Lower lobe of right lung (tissue), 2 donors: ENCODE measurements around the gene CTXN1. TPM values are rescaled to one million over a fixed set of nuclear protein-coding genes. Genes with fewer than 3 reads are reported as not detected.

Source experiments
- ATAC-seq, 2 donors: fragments of 200-7000 bp; cut with Tn5 transposase; one replicate each; pipeline ENCODE4 v1.9.1; 2020 to 2022; ENCODE audit warnings: mild to moderate bottlenecking in 2 of 2, moderate library complexity in 2 of 2
- DNase-seq: peaks from one replicate; pipeline ENCODE4 v3.0.0-alpha.2; 2020
- H3K27ac ChIP-seq: fragments of 200-600 bp; one replicate; pipeline ENCODE4 v1.8.0; 2022
- H3K27me3 ChIP-seq: fragments of 200-600 bp; one replicate; pipeline ENCODE4 v1.8.0; 2022; ENCODE audit warnings: low read depth
- H3K36me3 ChIP-seq: fragments of 200-600 bp; one replicate; pipeline ENCODE4 v1.8.0; 2022; ENCODE audit warnings: mild to moderate bottlenecking
- H3K4me1 ChIP-seq: fragments of 200-600 bp; one replicate; pipeline ENCODE4 v1.8.0; 2022
- H3K4me3 ChIP-seq: fragments of 200-600 bp; one replicate; pipeline ENCODE4 v1.8.0; 2022; ENCODE audit warnings: mild to moderate bottlenecking
- H3K9me3 ChIP-seq: fragments of 200-600 bp; one replicate; pipeline ENCODE4 v1.8.0; 2022
- CTCF ChIP-seq: fragments of 200-600 bp; IDR thresholded peaks from one replicate; pipeline ENCODE4 v1.8.0; 2022; ENCODE audit warnings: antibody characterized with exemption, mild to moderate bottlenecking
- intact Hi-C: fragments of 100-400 bp; cut with DNase I; formaldehyde crosslinking; loops from one replicate; pipeline ENCODE4 v1.11.0; 2022
- total RNA-seq: library from RNA; stranded (reverse); fragmentation: NEBNext Ultra II Directional; extraction: Animal tissue kit (Norgen Biotek cat#: 25700); gene quantifications from one replicate; pipeline ENCODE4 v1.2.1, GENCODE V29; 2021
- donor health status: DM: no; HTN: yes; CAD: no; lungs with severe emphysema.

CTXN1 gene
- total RNA-seq, 1 donor from 2014 or later = 5.8 TPM

GRCh38 chr19:7921967-7922835 lies 3.7 kb downstream of the CTXN1 start:
- Histone ChIP-seq H3K27me3 (peaks cover 16% of the 10 kb centered on the region), H3K36me3 (peaks cover 15% of the 10 kb centered on the region), H3K4me3 (no peak overlapping the region), H3K4me1 (peaks cover 53% of the 10 kb centered on the region), H3K27ac (peak overlapping the region; percentile 83), H3K9me3 (no peaks in the 10 kb centered on the region)
- intact Hi-C loops = no loop called here
- ATAC-seq = no peak
- peak; percentile 49 for DNase-seq
- no peak for TF ChIP-seq CTCF

- intact Hi-C loops = no loop called here
Observed at GRCh38 chr19:7921302-7921966, 4.5 kb downstream of the CTXN1 start.

GRCh38 chr19:7920519-7921301 lies 5.2 kb downstream of the CTXN1 start:
- no peaks in the 10 kb centered on the region for H3K9me3 ChIP-seq
- H3K4me1 ChIP-seq = peaks cover 58% of the 10 kb centered on the region
- peaks cover 15% of the 10 kb centered on the region for H3K36me3 ChIP-seq
- H3K27me3 ChIP-seq = peaks cover 31% of the 10 kb centered on the region
- peak overlapping the region; percentile 80 for H3K4me3 ChIP-seq
- peak overlapping the region; percentile 83 for H3K27ac ChIP-seq
- no peak for TF ChIP-seq CTCF
- intact Hi-C loops = no loop called here
- ATAC-seq = peak; percentile 92 to 95
- peak; percentile 100 for DNase-seq

More at GRCh38 chr19:7921302-7921966, 4.5 kb downstream of the CTXN1 start:
- Histone ChIP-seq H3K4me3 (peak overlapping the region; percentile 63), H3K36me3 (peaks cover 15% of the 10 kb centered on the region), H3K9me3 (no peaks in the 10 kb centered on the region), H3K27me3 (peaks cover 24% of the 10 kb centered on the region), H3K27ac (peak overlapping the region; percentile 83), H3K4me1 (peaks cover 54% of the 10 kb centered on the region)
- no peak for TF ChIP-seq CTCF
- ATAC-seq (no peak), DNase-seq (no peak)

- DNase-seq (peak; percentile 98), ATAC-seq (peak; percentile 82 to 84)
- Histone ChIP-seq H3K27ac (peak within 1 kb of the TSS; percentile 83), H3K9me3 (no peaks in the 10 kb centered on the region), H3K27me3 (peaks cover 40% of the 10 kb centered on the region), H3K4me1 (peaks cover 57% of the 10 kb centered on the region), H3K36me3 (peaks cover 15% of the 10 kb centered on the region), H3K4me3 (peak within 1 kb of the TSS; percentile 80)
- no peak for TF ChIP-seq CTCF
- intact Hi-C loops = no loop called here
Observed at GRCh38 chr19:7919610-7920518, 6.1 kb downstream of the CTXN1 start, which contains the start of gene SNAPC2. SNAPC2 (plus strand) TSS chr19:7920338; CDS start chr19:7920367, 29 bp downstream.
